Mesenteric fat pad (tissue), 1 donor: ENCODE results near the gene SND1. TPM values are rescaled to one million over a fixed set of nuclear protein-coding genes. Genes with fewer than 3 reads are reported as not detected.

Experiments used
- DNase-seq: peaks from one replicate; pipeline ENCODE4 v3.0.0-alpha.2; 2020; ENCODE audit warnings: low spot score
- microRNA-seq: library from miRNA; unstranded; fragments of <30 nt; microRNA quantifications from one replicate; pipeline ENCODE4 v1.2.0, GENCODE V29; 2020; ENCODE audit warnings: borderline number of aligned reads
- total RNA-seq: library from RNA; stranded (reverse); fragmentation: NEBNext Ultra II Directional; extraction: Animal tissue kit (Norgen Biotek cat#: 25700); gene quantifications from one replicate; pipeline ENCODE4 v1.2.1, GENCODE V29; 2021
- donor health status: DM: yes; HTN: yes; CAD: no.

The SND1 gene
- total RNA-seq, 1 donor from 2014 or later: 193 TPM

DNA sequence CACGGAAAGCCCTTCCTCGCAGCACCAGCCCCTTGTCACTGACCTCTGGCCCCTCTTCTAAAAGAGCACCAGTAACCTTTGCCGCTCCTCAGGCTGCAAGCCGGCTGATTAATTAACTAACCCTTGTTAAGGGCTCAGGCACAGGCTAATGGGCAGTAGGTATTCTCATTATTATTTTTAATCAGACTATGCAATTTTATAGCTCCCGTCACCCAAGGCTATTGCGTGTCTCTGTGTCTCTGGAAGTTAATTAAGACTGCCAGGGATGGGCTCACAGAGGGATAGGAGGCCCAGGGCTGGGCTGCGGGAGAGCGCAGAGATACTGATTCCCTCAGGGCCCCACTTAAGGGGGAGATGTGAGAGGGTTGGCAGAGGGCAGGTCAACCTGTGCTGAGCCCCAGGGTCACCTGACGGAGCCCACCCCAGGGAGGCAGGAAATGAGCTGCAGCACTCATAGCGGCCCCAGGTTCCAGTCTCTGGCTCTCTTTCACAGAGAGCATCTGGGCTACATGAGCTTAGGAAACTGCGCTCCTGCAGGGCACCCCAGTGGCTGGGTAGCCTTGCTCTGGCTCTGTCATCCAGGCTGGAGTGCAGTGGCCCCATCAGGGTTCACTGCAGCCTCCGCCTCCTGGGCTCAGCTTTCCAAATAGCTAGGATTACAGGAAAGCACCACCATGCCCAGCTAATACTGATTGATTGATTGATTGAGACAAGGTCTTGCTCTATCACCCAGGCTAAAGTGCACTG lies 471.5 kb downstream of the SND1 start:
- DNase-seq: no peak

DNA sequence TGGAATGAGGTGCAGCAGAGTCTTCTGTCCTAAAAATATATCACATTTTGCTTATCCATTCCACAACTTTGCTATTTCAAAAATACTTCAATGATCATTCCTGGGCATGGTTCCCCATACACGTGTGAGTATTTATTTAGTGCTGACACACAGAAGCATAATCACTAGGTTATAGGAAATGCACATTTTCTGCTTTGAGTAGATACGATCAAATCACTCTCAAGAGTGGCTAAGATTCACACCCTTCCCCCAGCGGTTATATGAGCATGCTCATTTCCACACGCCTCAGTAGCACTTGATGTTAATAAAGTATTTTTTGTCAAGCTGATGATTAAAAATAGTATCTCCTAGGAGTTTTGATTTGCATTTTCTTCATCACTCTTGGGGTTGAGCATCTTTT lies 472.8 kb downstream of the SND1 start:
- DNase-seq: no peak

DNA sequence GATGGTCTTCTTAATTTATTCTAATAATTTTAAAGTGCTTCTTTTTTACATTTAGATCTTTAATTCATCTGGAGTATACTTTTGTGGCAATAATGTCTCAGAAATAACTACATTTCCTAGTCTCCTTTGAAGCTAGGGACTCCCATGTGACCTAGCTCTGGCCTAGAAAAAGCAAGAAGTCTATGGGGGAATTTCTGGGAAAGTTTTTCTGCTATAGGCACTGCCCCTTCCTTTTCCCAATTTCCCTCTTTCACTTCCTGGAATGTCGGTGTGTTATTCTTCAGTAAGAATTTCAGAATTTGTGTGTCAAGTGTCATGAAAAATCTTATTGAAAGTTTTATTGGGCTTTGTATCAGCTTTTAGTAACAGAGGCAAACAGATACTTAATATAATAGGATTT lies 473.8 kb downstream of the SND1 start:
- DNase-seq: no peak

DNA sequence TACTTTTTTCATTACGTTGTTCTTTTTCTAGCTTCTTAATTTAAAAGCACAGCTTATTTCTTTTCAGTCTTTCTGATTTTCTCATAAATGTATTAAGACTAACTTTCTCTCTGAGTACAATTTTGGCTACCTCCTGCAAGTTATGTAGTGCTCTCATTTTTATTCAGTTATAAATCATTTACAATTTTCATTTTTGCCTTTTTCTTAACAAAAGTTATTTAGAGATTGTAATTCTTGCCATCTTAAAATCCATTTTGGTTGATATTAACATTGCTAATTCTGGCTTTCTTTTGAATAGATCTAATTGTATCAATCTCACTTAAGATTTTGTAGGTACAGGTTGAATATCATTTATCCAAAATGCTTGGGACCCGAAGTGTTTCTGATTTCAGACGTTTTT lies 476.4 kb downstream of the SND1 start:
- no peak for DNase-seq

DNA sequence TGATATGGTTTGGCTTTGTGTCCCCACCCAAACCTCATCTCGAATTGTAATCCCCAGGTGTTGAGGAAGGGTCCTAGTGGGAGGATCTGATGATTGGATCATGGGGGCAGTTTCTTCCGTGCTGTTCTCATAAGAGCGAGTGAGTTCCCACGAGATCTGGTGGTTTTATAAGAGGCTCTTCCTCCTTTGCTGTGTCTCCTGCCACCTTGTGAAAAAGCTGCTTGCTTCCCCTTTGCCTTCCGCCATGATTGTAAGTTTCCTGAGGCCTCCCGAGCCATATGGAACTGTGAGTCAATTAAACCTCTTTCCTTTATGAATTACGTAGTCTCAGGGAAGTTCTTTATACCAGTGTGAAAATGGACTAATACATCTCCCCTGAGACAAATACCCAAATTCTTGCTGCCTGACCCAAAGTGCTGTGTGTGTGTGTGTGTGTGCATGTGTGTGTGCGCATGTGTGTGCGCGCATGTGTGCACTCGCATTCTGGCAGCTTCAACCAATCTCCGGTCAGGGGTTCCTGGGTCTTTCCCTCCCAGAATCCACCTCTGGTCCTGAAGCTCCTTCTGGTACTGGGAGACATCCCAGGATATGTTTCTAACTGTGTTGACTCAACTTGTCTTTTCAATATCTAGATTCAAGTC lies 477.4 kb downstream of the SND1 start:
- no peak for DNase-seq

DNA sequence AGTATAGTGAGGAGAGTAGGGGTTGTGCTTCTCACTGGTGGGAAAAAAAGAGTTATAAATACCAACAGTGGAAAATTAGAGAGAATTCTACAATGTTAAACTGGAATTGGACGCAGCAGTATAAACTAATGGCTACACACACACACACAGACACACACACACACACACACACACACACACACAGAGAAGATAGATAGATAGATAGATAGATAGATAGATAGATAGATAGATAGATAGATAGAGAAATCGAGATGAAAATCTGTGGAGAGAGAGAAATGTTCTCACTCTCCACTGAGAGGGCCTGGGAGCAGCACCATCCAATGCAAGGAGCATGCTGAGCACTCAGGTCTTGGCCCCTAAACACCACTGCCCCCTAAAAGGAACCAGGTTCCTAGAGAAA lies 479.1 kb downstream of the SND1 start:
- no peak for DNase-seq

DNA sequence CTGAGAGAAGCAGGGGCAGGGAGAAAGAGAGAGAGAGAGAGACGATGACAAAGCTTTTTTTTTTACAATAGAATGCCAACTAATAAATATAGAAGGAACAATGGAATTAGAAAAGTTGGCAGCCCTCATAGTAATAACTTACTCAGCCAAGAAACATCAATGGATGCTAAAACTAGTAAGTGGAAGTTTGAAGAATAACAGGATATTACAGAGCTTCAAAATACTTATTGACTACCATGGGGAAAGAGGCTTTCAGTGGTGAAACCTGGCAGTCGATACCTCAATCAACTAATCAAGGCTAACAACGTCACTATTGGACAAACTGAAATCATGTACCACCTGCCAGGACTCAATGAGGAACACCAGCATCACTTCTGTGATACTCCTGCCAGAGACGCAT lies 479.7 kb downstream of the SND1 start:
- DNase-seq: no peak

DNA sequence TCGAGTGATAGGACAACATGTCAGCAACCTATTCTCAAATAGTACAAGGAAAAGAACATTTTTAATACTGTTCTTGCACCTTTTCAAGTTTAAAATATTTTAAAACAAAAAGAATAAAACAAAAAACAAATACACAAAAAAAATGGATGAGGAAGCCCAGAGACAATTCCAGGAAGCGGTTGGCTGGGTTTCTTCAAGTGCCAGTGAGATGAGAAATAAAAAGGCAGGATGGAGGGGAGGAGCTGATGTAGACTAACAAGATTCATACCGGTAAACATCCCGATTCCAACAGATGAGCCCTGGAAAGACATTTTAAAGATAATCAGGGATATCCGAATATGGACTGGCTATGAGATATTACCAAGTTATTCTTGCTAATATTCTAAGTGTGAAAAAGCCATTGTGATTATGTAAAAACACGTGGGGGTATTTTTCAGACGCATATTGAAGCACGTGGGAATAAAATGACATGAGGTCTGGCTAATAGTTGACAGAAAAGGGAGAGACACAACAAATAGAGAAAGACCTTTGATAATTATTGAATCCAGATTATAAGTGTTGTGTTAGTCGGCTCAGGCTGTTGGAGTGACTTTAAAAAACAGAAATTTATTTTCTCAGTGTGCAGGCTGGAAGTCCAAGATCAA lies 480.6 kb downstream of the SND1 start:
- DNase-seq: no peak

DNA sequence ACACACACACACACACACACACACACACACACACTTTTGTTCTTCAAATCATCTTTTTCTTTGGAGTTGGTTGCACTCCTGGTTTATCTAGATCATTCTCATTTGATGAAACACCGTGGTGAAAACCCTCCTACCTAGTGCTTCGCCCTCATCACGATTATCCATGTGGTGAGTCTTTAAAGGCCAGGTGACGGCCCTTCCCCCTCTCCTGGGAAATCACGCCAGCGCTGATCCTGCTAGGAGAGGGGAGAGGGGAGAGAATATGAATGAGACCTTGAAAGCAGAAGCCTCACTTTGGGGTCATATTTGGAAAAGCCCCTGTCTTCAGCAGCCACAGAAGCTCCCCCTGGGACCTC lies 483.1 kb downstream of the SND1 start:
- DNase-seq: no peak

DNA sequence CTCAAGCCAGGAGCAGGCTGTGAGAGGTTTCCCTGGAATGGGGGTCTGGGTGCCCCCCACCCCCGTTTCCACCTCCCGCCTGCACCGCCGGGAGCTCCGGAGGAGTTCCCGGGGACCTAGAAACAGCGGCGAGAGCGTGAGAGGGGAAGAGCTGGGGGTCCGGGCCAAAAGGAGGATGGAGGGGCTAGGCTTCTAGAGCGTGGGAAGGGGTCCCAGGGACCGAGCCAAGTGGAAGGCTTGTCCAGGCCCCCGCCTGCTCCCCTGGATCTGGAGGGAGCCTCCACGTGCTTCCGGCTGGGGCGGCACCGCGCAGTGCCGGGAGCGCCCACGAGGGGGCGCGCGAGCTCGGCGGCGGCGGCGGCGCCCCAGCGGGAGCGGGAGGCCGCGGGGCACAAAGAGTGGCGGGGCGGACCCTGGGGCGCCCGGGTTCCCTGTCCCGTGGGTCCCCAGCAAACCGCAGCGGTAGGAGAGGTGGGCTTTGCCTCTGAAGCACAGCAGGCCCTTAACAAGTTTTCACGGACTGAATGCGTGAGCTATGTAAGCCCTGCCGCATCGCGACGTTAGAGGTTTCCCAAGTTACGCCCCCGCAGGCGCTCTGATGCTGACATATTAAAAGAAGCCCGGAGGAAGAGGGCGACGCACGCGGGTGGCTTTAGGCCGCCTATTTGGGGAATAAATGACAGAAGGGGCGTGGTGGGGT lies 483.7 kb downstream of the SND1 start:
- no peak for DNase-seq

DNA sequence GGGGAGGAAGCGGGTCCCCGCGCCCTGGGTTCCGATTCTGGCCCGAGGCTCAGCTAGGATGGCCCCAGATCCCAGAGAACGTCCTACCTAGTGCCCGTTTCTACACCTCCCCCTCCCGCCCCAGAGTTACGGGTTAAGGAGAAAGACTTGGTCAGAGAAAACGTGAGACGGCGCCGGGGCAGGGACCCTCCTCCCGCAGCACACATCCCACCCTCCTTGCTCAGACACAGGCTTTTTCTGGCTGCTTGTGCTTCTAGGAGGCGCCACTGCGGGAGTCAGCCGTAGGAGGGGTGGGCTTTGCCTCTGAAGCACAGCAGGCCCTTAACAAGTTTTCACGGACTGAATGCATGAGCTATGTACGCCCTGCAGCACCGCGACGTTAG lies 484.2 kb downstream of the SND1 start:
- DNase-seq: no peak

DNA sequence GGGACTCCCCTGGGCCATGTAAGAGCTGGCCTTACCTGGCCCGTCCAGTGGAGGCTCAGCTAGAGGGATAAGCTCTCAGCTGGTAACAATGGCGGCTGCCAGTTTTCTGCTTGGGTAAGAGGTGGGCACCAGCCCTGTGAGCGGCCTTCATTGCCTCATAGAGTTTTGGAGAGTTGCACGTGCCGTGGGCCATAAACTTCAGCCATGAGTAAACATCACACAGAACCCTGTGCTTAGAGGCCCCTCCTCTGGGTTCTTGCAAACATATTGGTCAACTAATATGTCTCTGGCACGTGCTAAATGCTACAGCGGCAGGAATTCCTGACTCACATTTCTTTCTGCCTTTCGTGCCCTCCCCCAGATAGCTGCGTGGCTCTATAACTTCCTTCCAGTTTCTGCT lies 485.2 kb downstream of the SND1 start:
- DNase-seq: no peak

DNA sequence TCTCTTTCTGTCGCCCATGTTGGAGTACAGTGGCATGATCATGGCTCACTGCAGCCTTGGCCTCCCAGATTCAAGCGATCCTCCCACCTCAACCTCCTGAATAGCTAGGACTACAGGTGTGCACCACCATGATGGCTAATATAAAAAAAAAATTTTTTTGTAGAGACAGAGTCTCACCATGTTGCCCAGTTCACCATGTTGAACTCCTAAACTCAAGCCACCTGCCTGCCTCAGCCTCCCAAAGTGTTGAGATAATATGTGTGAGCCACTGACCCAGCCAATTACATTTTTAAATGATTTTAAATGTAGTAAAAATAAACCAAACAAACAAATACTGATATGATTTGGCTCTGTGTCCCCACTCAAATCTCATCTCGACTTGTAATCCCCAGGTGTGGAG lies 487.4 kb downstream of the SND1 start:
- no peak for DNase-seq

DNA sequence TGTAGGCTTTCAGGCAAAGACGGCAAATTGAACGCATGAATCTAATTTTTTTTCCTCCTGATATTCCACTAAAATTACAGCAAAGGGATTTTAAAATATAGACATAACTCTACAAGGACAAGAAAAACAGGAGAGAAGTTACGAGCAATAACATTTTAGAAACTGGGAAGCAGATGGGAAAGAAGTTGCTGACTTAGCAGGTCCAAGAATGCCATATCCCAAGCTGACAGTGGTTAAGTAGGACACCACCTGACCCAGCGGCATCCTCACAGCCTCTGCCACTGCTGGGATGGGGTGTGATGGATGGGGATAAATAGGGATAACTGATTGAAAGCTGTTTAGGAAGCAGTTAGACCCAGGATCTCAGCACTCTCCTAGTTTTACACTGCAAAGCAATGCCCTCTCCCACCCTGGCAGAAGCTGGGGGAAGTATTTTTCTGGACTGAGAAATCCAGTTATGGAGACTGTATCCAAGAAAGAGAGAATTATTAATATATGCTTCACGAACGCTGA lies 489.7 kb downstream of the SND1 start:
- no peak for DNase-seq

Small RNAs within 50 kb of the gene (microRNA-seq; reads per million reads assigned to microRNA genes)
- gene MIR593: not detected

Other genes with a start within 250 kb of the SND1 start
- gene GCC1, start 66.6 kb upstream of the SND1 start, total RNA-seq: 16.4 TPM
- 96.2 TPM for gene ARF5, start 63.8 kb upstream of the SND1 start, total RNA-seq
- gene FSCN3, start 58.5 kb upstream of the SND1 start, total RNA-seq: 0.39 TPM
- gene PAX4, start 34.1 kb upstream of the SND1 start, total RNA-seq: not detected